H1 (cell line): ENCODE data around the gene NRXN3. TPM values are rescaled to one million over a fixed set of nuclear protein-coding genes. Genes with fewer than 3 reads are reported as not detected.

Experiments used
- CTCF ChIA-PET: fragments of 300-600 bp; sonication (Branson Sonifier 250); formaldehyde crosslinking; loops from one replicate; lab custom pipeline; 2021; ENCODE audit not compliant: partially characterized antibody; lab: Charles Lee
- POLR2A ChIA-PET: fragments of 300-600 bp; sonication (Branson Sonifier 250); formaldehyde crosslinking; loops from one replicate; lab custom pipeline; 2021; ENCODE audit warnings: inconsistent platforms; ENCODE audit not compliant: partially characterized antibody; lab: Charles Lee
- DNase-seq, 2 experiments: peaks; one replicate each; pipeline versions ENCODE4 v3.0.0 to v3.0.0-alpha.2; 2010 to 2022; ENCODE audit warnings: low spot score in 2 of 2, low read depth in 1 of 2, mixed read lengths in 1 of 2
- FAIRE-seq: peaks from 2 replicates; lab custom pipeline; 2011; peaks lifted over from hg19 to GRCh38; lab: Jason Lieb, UNC
- H2AFZ ChIP-seq: 2 replicates; pipeline ENCODE4 v1.8.1; 2012; ENCODE audit warnings: low read length, inconsistent platforms
- H2AK5ac ChIP-seq: 2 replicates; pipeline ENCODE4 v1.6.1; 2013; ENCODE audit warnings: low read depth, low read length
- H2BK120ac ChIP-seq: replicated peaks from 2 replicates; pipeline ENCODE3; 2013; ENCODE audit warnings: low read depth, low read length, inconsistent platforms
- H2BK12ac ChIP-seq: 2 replicates; pipeline ENCODE4 v1.6.1; 2013; ENCODE audit warnings: low read depth, low read length
- H2BK15ac ChIP-seq: 2 replicates; pipeline ENCODE4 v1.6.1; 2013; ENCODE audit warnings: low read length
- H2BK20ac ChIP-seq: 2 replicates; pipeline ENCODE4 v1.6.1; 2013; ENCODE audit warnings: low read length
- H2BK5ac ChIP-seq: 2 replicates; pipeline ENCODE4 v1.6.1; 2013; ENCODE audit warnings: low read depth, low read length
- H3K14ac ChIP-seq: 2 replicates; pipeline ENCODE4 v1.6.1; 2013; ENCODE audit warnings: inconsistent platforms; ENCODE audit not compliant: insufficient read length
- H3K18ac ChIP-seq: 2 replicates; pipeline ENCODE4 v1.6.1; 2013; ENCODE audit warnings: low read length; ENCODE audit errors: extremely low read depth
- H3K23ac ChIP-seq: 2 replicates; pipeline ENCODE4 v1.6.1; 2013; ENCODE audit warnings: inconsistent platforms; ENCODE audit not compliant: insufficient read length
- H3K23me2 ChIP-seq: 2 replicates; pipeline ENCODE4 v1.6.1; 2013; ENCODE audit warnings: low read depth, low read length
- H3K27ac ChIP-seq: 2 replicates; pipeline ENCODE4 v1.6.1; 2011; ENCODE audit warnings: low read depth, low read length, inconsistent platforms
- H3K27me3 ChIP-seq, 4 experiments: replicated peaks in 1 of 4; 1 replicate in 1 of 4; 2 replicates in 3 of 4; pipeline versions ENCODE4 v1.6.1 to v1.8.1; 2011 to 2013; ENCODE audit warnings: low read length in 3 of 4, mild to moderate bottlenecking in 3 of 4, inconsistent platforms in 2 of 4, mixed read lengths in 2 of 4, moderate library complexity in 1 of 4; ENCODE audit not compliant: control insufficient read depth in 3 of 4, insufficient read depth in 3 of 4; ENCODE audit errors: extremely low read depth in 1 of 4
- H3K36me3 ChIP-seq, 4 experiments: 2 replicates each; pipeline versions ENCODE4 v1.6.1 to v1.8.1; 2011 to 2013; ENCODE audit warnings: mild to moderate bottlenecking in 4 of 4, low read length in 3 of 4, moderate library complexity in 2 of 4, control low read depth in 1 of 4, inconsistent platforms in 1 of 4; ENCODE audit not compliant: insufficient read depth in 4 of 4, control insufficient read depth in 2 of 4
- H3K4ac ChIP-seq: replicated peaks from 2 replicates; pipeline ENCODE3; 2013; ENCODE audit warnings: low read length, low read depth, mixed read lengths, inconsistent platforms; ENCODE audit not compliant: insufficient read length
- H3K4me1 ChIP-seq, 4 experiments: replicated peaks in 1 of 4; 1 replicate in 1 of 4; 2 replicates in 3 of 4; pipeline versions ENCODE4 v1.6.1 to v1.8.1; 2011 to 2013; ENCODE audit warnings: low read length in 3 of 4, inconsistent platforms in 2 of 4, mixed read lengths in 1 of 4; ENCODE audit not compliant: insufficient read depth in 4 of 4, control insufficient read depth in 3 of 4
- H3K4me2 ChIP-seq, 2 experiments: 2 replicates each; pipeline versions ENCODE4 v1.6.1 to v1.8.1; 2011 to 2013; ENCODE audit warnings: low read depth in 2 of 2, low read length in 2 of 2, control low read depth in 1 of 2, inconsistent platforms in 1 of 2, mild to moderate bottlenecking in 1 of 2; ENCODE audit not compliant: insufficient read depth in 1 of 2
- H3K4me3 ChIP-seq, 4 experiments: fragments of 200-600, 300-600 bp in 1 of 4; sonication (generic), shearing (Covaris generic), sonication (Bioruptor Twin) in 1 of 4; 2 replicates each; pipeline versions ENCODE4 v1.5.1 to v1.8.1; 2011 to 2016; ENCODE audit warnings: low read length in 4 of 4, low read depth in 3 of 4, control low read depth in 2 of 4, inconsistent platforms in 2 of 4, mild to moderate bottlenecking in 2 of 4, mixed read lengths in 1 of 4, moderate library complexity in 1 of 4; ENCODE audit not compliant: insufficient read depth in 2 of 4; ENCODE audit errors: extremely low read depth in 1 of 4
- H3K56ac ChIP-seq: replicated peaks from 2 replicates; pipeline ENCODE3; 2013; ENCODE audit warnings: low read depth, mild to moderate bottlenecking, mixed read lengths, low read length, inconsistent platforms; ENCODE audit not compliant: insufficient read length
- H3K79me1 ChIP-seq: 2 replicates; pipeline ENCODE4 v1.6.1; 2013; ENCODE audit warnings: low read depth, low read length, control low read depth
- H3K79me2 ChIP-seq, 2 experiments: 2 replicates each; pipeline versions ENCODE4 v1.6.1 to v1.8.1; 2012 to 2013; ENCODE audit warnings: low read length in 2 of 2, mild to moderate bottlenecking in 2 of 2, inconsistent platforms in 1 of 2; ENCODE audit not compliant: insufficient read depth in 2 of 2, control insufficient read depth in 1 of 2
- H3K9ac ChIP-seq, 4 experiments: replicated peaks in 1 of 4; 1 replicate in 1 of 4; 2 replicates in 3 of 4; pipeline versions ENCODE4 v1.6.1 to v1.8.1; 2011 to 2013; ENCODE audit warnings: low read depth in 3 of 4, low read length in 3 of 4, control low read depth in 2 of 4, mild to moderate bottlenecking in 2 of 4, moderate library complexity in 2 of 4, inconsistent platforms in 1 of 4; ENCODE audit errors: extremely low read depth in 1 of 4
- H3K9me3 ChIP-seq, 2 experiments: 2 replicates each; pipeline versions ENCODE4 v1.6.1 to v1.8.1; 2012 to 2013; ENCODE audit warnings: mild to moderate bottlenecking in 2 of 2, moderate library complexity in 2 of 2, control low read depth in 1 of 2, inconsistent platforms in 1 of 2, low read depth in 1 of 2, low read length in 1 of 2, mixed read lengths in 1 of 2; ENCODE audit not compliant: insufficient read depth in 2 of 2
- H4K20me1 ChIP-seq, 2 experiments: replicated peaks in 1 of 2; 2 replicates each; pipeline versions ENCODE3 to v1.8.1; 2011 to 2013; ENCODE audit warnings: inconsistent platforms in 2 of 2, low read length in 2 of 2, mild to moderate bottlenecking in 1 of 2; ENCODE audit not compliant: insufficient read depth in 2 of 2, control insufficient read depth in 1 of 2
- H4K5ac ChIP-seq: 2 replicates; pipeline ENCODE4 v1.6.1; 2013; ENCODE audit warnings: low read length, low read depth, mixed read lengths, inconsistent platforms; ENCODE audit not compliant: insufficient read length
- H4K8ac ChIP-seq: 2 replicates; pipeline ENCODE4 v1.8.0; 2013; ENCODE audit warnings: mild to moderate bottlenecking, moderate library complexity, low read length, inconsistent platforms; ENCODE audit not compliant: insufficient read depth; ENCODE audit errors: extremely low read depth
- H4K91ac ChIP-seq: replicated peaks from 2 replicates; pipeline ENCODE3; 2013; ENCODE audit warnings: low read length, mixed read lengths, inconsistent platforms; ENCODE audit not compliant: insufficient read length
- ATF3 ChIP-seq: IDR thresholded peaks from 2 replicates; pipeline ENCODE4 v1.6.1; 2011; ENCODE audit warnings: low read depth, mild to moderate bottlenecking, low read length; ENCODE audit not compliant: insufficient read depth
- BACH1 ChIP-seq: IDR thresholded peaks from 2 replicates; pipeline ENCODE4 v1.6.1; 2012; ENCODE audit warnings: low read length, improper control_type of control experiment
- CEBPB ChIP-seq: IDR thresholded peaks from 2 replicates; pipeline ENCODE4 v1.6.1; 2012; ENCODE audit warnings: low read depth, low read length
- EZH2 ChIP-seq: fragments of 200-600 bp; sonication (generic); IDR thresholded peaks from 2 replicates; pipeline ENCODE4 v1.7.1; 2012; ENCODE audit warnings: low read depth, mild to moderate bottlenecking, moderate library complexity, low read length, inconsistent platforms; ENCODE audit not compliant: severe bottlenecking
- HDAC2 ChIP-seq, 2 experiments: fragments of 300-600 bp in 1 of 2; sonication (generic) in 1 of 2; IDR thresholded peaks; 2 replicates each; pipeline ENCODE4 v1.6.1; 2011 to 2012; ENCODE audit warnings: low read depth in 2 of 2, low read length in 2 of 2, mild to moderate bottlenecking in 2 of 2, moderate library complexity in 2 of 2, borderline replicate concordance in 1 of 2, inconsistent platforms in 1 of 2
- NANOG ChIP-seq: IDR thresholded peaks from 2 replicates; pipeline ENCODE4 v1.6.1; 2011; ENCODE audit warnings: low read length, low read depth, mild to moderate bottlenecking, inconsistent platforms; ENCODE audit not compliant: insufficient read depth, poor library complexity, severe bottlenecking
- PHF8 ChIP-seq: fragments of 200-600 bp; sonication (generic); conservative IDR thresholded peaks from 2 replicates; pipeline ENCODE4 v1.7.1; 2012; ENCODE audit warnings: low read depth, mild to moderate bottlenecking, inconsistent platforms, low read length, moderate library complexity
- SIX5 ChIP-seq: IDR thresholded peaks from 2 replicates; pipeline ENCODE4 v1.6.1; 2011; ENCODE audit warnings: mild to moderate bottlenecking, low read depth, low read length
- SP1 ChIP-seq: IDR thresholded peaks from 2 replicates; pipeline ENCODE4 v1.6.1; 2011; ENCODE audit warnings: low read depth, low read length
- SP2 ChIP-seq: IDR thresholded peaks from 2 replicates; pipeline ENCODE4 v1.6.1; 2012; ENCODE audit warnings: mild to moderate bottlenecking, low read length, inconsistent platforms
- SP4 ChIP-seq: IDR thresholded peaks from 2 replicates; pipeline ENCODE4 v1.6.1; 2012; ENCODE audit warnings: low read length, inconsistent platforms
- TAF7 ChIP-seq: optimal IDR thresholded peaks from 2 replicates; pipeline ENCODE3; 2011; ENCODE audit warnings: low read depth, mild to moderate bottlenecking, inconsistent platforms, low read length, moderate library complexity, borderline replicate concordance
- YY1 ChIP-seq: IDR thresholded peaks from 2 replicates; pipeline ENCODE4 v1.6.1; 2011; ENCODE audit warnings: low read depth, mild to moderate bottlenecking, low read length
- ZNF274 ChIP-seq: IDR thresholded peaks from 2 replicates; pipeline ENCODE4 v1.7.0; 2012; ENCODE audit warnings: low read length, borderline replicate concordance; ENCODE audit errors: extremely low read depth
- whole genome bisulfite sequencing, 2 experiments: shearing (Covaris generic) in 1 of 2; methylation state at CpG; one replicate each; pipeline versions ENCODE4 v1.1.6 to v1.1.7; 2013 to 2015; ENCODE audit warnings: low lambda C conversion rate in 2 of 2, mixed read lengths in 2 of 2, inconsistent platforms in 1 of 2, low coverage in 1 of 2, missing lambda C conversion rate in 1 of 2; ENCODE audit not compliant: insufficient replicate concordance in 2 of 2, insufficient coverage in 1 of 2, insufficient read length in 1 of 2; ENCODE audit errors: extremely low coverage in 1 of 2, missing lambda C conversion rate in 1 of 2; 5-methylcytosine and 5-hydroxymethylcytosine counted together
- polyA plus RNA-seq, 7 experiments: library from polyadenylated mRNA; depleted of rRNA in 3 of 7; stranded (reverse) in 5 of 7; unstranded in 2 of 7; fragments of >200 nt in 5 of 7; fragments of 200-250 nt in 2 of 7; gene quantifications; 1 replicate in 5 of 7; 2 replicates in 1 of 7; 4 replicates in 1 of 7; pipeline versions ENCODE4 v1.2.1 to v1.2.3, GENCODE V29; 2011 to 2013; ENCODE audit warnings: missing spikeins in 2 of 7, mixed read lengths in 2 of 7
- total RNA-seq: library from RNA; stranded (reverse); fragmentation: NEBNext Ultra II Directional; extraction: Animal tissue kit (Norgen Biotek cat#: 25700); gene quantifications from 2 replicates; pipeline ENCODE4 v1.2.1, GENCODE V29; 2021

The NRXN3 gene
- total and polyA plus RNA-seq, 2 of the 8 experiments (the other 6 are each of a cell fraction or from before 2014, with no cell fraction given) = 2.6 to 4.1 TPM

- no peak overlapping the region for H3K9ac ChIP-seq
Measured at GRCh38 chr14:78652727-78653126, 482.6 kb downstream of the NRXN3 start.

More at GRCh38 chr14:78652727-78653126, 482.6 kb downstream of the NRXN3 start:
- Histone ChIP-seq H4K5ac (no peak overlapping the region), H3K4ac (no peak overlapping the region), H4K20me1 (no peaks in the 10 kb centered on the region), H3K56ac (no peak overlapping the region), H3K14ac (no peak overlapping the region), H3K4me2 (no peak overlapping the region), H3K9me3 (no peaks in the 10 kb centered on the region), H3K23ac (no peak overlapping the region), H2AK5ac (no peak overlapping the region), H3K27ac (no peak overlapping the region), H2BK120ac (no peak overlapping the region), H3K4me3 (no peak overlapping the region), H3K4me1 (no peaks in the 10 kb centered on the region), H2BK5ac (no peak overlapping the region), H3K23me2 (no peaks in the 10 kb centered on the region), H3K27me3 (no peaks in the 10 kb centered on the region), H4K91ac (no peak overlapping the region), H3K18ac (no peak overlapping the region), H2BK12ac (no peak overlapping the region), H4K8ac (no peak overlapping the region), H2BK20ac (no peak overlapping the region), H2BK15ac (no peak overlapping the region), H2AFZ (no peak overlapping the region), H3K36me3 (no peaks in the 10 kb centered on the region), H3K79me1 (no peaks in the 10 kb centered on the region), H3K79me2 (no peaks in the 10 kb centered on the region)
- ChIA-PET POLR2A (no interaction called here), CTCF (interaction anchor here (1.2 kb wide), 1 partner anchor 14 kb away, joined by 3 read pairs; no protein-coding TSS in a partner anchor)
- TF ChIP-seq SP1 (no peak), ZNF274 (no peak), YY1 (no peak), BACH1 (no peak), ATF3 (no peak), EZH2 (no peak), SIX5 (no peak), SP4 (no peak), TAF7 (no peak), HDAC2 (IDR thresholded peaks at IDR 0.05; ENCODE audit: borderline replicate concordance in 1 of 2, low read depth in 2 of 2, low read length in 2 of 2) (no peak), PHF8 (no peak), NANOG (no peak), SP2 (no peak), CEBPB (no peak)
- WGBS, 2 experiments = 79% methylated on average over 1 of the region's 1 CpG; no CpG with 5 or more reads in 1 of the 2 experiments
- no peak for DNase-seq
- no peak for FAIRE-seq
